Activated CD4-positive, alpha-beta T cell treated with anti-CD3 and anti-CD28 coated beads for 36 hours (primary cell): ENCODE results near the gene VPS4B. TPM values are rescaled to one million over a fixed set of nuclear protein-coding genes. Genes with fewer than 3 reads are reported as not detected.
"Not testable (repeated sequence)": the region's sequence is repeated elsewhere in the genome, so short reads cannot be mapped to it uniquely, and the experiment has no call there.

ENCODE experiments used
- ATAC-seq: fragments of 200-7000 bp; cut with Tn5 transposase; one replicate; pipeline ENCODE4 v1.10.0; 2021; ENCODE audit warnings: mild to moderate bottlenecking, moderate library complexity
- CTCF ChIA-PET: fragments of 350-600 bp; sonication (Branson Sonifier 250); formaldehyde crosslinking; loops from one replicate; lab custom pipeline; 2021; ENCODE audit warnings: antibody characterized with exemption; lab: Charles Lee
- POLR2A ChIA-PET: fragments of 350-600 bp; sonication (Branson Sonifier 250); formaldehyde crosslinking; loops from one replicate; lab custom pipeline; 2021; ENCODE audit warnings: antibody characterized with exemption, inconsistent platforms; lab: Charles Lee
- DNase-seq: peaks from one replicate; pipeline ENCODE4 v3.0.0-alpha.2; 2020
- H3K27ac Mint-ChIP-seq: one replicate; pipeline ENCODE4 v1.8.0; 2021; ENCODE audit warnings: mixed read lengths
- H3K27me3 Mint-ChIP-seq: one replicate; pipeline ENCODE4 v1.8.0; 2021; ENCODE audit warnings: mixed read lengths
- H3K36me3 Mint-ChIP-seq: one replicate; pipeline ENCODE4 v1.8.0; 2021; ENCODE audit warnings: low read depth, mixed read lengths
- H3K4me1 Mint-ChIP-seq: one replicate; pipeline ENCODE4 v1.8.0; 2021; ENCODE audit warnings: mixed read lengths
- H3K4me3 Mint-ChIP-seq: one replicate; pipeline ENCODE4 v1.8.0; 2021; ENCODE audit warnings: mild to moderate bottlenecking, moderate library complexity, mixed read lengths
- H3K9me3 Mint-ChIP-seq: one replicate; pipeline ENCODE4 v1.8.0; 2021; ENCODE audit warnings: low read depth, mixed read lengths
- intact Hi-C, 2 experiments: fragments of 100-400 bp; cut with DNase I in 1 of 2; cut with micrococcal nuclease in 1 of 2; formaldehyde crosslinking; loops; one replicate each; pipeline versions ENCODE4 v1.14.2 to v1.15.1; 2022 to 2024; cut with DNase I, micrococcal nuclease
- total RNA-seq, 2 experiments: library from RNA; stranded (reverse); gene quantifications; one replicate each; pipeline ENCODE4 v1.2.3, GENCODE V29; 2021

The VPS4B gene
- total RNA-seq: 10 to 100 TPM; 40.7 to 48.4 TPM

DNA sequence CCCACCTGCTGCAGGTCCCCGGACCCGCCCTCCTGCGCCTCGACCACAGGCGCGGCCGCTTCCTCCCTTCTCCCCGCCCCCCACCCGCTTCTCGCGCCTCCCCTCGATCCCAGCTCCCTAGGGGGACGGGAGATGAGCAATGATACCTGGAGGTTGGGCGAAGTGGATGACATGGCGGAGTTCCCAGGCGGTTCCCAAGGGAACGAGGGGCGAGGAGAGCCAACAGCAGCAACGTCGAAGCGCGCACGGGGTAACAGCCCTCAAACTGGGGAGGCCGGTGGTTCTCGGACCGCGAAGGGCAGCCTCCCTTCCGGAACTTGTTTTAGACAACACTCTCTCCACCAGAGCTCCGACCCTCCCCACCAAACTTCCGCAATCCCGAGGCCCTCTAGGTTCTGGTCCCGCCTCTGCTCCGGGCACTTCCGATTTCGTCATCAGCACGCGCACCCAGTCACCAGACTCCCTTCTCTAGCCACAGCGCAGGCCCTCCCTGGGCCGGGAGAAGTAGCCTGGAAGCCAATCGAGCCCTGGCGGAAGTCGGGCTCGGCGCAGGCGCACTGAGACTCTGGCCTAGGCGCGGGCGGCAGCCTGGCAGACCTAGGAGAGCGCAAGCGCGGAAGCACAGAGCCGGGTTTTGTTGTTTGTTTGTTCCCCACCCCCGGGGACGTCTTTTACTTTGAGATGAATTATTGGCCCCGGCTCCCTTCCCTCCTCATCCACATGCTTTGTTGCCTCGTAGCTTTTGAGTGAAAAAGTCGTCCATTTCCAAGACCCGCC is at the start of gene VPS4B:
Gene VPS4B (minus strand): TSS at position 390 of the 777 bp plus-strand sequence. CDS start 217 bp downstream, at position 173.
- H3K36me3 Mint-ChIP-seq: peaks cover 17% of the 10 kb centered on the region
- ATAC-seq (peak; percentile 95), DNase-seq (peak; percentile 100)
- POLR2A ChIA-PET: interaction anchor here (0.6 to 1.6 kb wide), 3 partner anchors 12 to 379 kb away, joined by 3 to 8 read pairs (median 6); partner anchors contain the start of gene KDSR
- peak within 1 kb of the TSS; percentile 99 for H3K4me3 Mint-ChIP-seq
- no peaks in the 10 kb centered on the region for H3K27me3 Mint-ChIP-seq
- CTCF ChIA-PET: interaction anchor here (0.6 to 1.5 kb wide), 6 partner anchors 9 to 396 kb away, joined by 3 to 5 read pairs (median 3); no protein-coding TSS in a partner anchor
- H3K4me1 Mint-ChIP-seq: peaks cover 30% of the 10 kb centered on the region
- peak within 1 kb of the TSS; percentile 95 for H3K27ac Mint-ChIP-seq
- intact Hi-C loops: loop anchor here (1.0 to 10.0 kb wide), 13 partner anchors 11 to 1235 kb away; partner anchors contain the start of genes KDSR (in 2 of the 2), PHLPP1 (in 1 of the 2), PIGN (in 1 of the 2) and RELCH (in 1 of the 2)
- H3K9me3 Mint-ChIP-seq: no peaks in the 10 kb centered on the region

DNA sequence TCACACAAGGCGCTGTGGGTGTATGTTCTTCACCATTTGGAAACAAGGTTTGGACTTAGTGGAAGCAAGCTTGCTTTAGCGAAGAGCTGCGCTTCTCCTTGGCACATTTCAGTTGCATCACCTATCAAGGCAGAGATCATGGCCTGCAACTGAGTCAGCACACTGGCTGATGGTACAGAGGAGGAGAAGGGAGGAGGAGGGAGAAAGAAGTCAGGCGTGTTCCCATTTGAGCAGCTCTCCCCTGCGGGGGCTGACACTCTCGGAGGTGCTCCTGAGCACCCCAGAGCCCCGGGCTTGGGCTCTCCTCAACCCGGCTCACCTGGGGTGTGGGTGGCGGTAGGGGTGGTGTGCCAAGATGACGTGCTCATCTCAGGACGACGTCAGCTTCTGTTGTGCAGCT is 48.5 kb upstream of the VPS4B start:
- ChIA-PET POLR2A (no interaction called here), CTCF (no interaction called here)
- no peaks in the 10 kb centered on the region for H3K36me3 Mint-ChIP-seq
- H3K4me1 Mint-ChIP-seq: no peaks in the 10 kb centered on the region
- peaks cover 9% of the 10 kb centered on the region for H3K27me3 Mint-ChIP-seq
- no peak overlapping the region for H3K4me3 Mint-ChIP-seq
- H3K27ac Mint-ChIP-seq: no peak overlapping the region
- DNase-seq (no peak), ATAC-seq (no peak)
- intact Hi-C loops: no loop called here
- H3K9me3 Mint-ChIP-seq: no peaks in the 10 kb centered on the region

DNA sequence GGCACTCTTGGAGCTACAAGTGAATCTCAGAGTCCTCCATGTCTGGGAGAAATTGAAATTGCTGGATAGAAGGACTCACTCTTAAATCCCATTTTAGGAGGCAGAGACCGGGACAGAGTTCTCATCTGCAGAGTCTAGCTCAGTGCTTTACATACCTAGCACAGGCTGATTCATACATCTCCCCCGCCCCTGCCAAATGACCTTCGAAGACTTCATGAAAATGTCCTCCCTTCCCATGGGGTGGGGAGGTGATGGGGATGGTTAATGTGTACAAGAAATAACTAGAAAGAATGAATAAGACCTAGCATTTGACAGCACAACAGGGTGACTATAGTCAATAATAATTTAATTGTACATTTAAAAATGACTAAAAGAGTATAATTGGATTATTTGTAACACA is 46.3 kb upstream of the VPS4B start:
- no peak overlapping the region for H3K4me3 Mint-ChIP-seq
- CTCF ChIA-PET: no interaction called here
- H3K9me3 Mint-ChIP-seq: no peaks in the 10 kb centered on the region
- H3K36me3 Mint-ChIP-seq: no peaks in the 10 kb centered on the region
- ATAC-seq (no peak), DNase-seq (no peak)
- POLR2A ChIA-PET: no interaction called here
- intact Hi-C loops: no loop called here
- no peak overlapping the region for H3K27ac Mint-ChIP-seq
- H3K4me1 Mint-ChIP-seq: peaks cover 6% of the 10 kb centered on the region
- peaks cover 12% of the 10 kb centered on the region for H3K27me3 Mint-ChIP-seq

DNA sequence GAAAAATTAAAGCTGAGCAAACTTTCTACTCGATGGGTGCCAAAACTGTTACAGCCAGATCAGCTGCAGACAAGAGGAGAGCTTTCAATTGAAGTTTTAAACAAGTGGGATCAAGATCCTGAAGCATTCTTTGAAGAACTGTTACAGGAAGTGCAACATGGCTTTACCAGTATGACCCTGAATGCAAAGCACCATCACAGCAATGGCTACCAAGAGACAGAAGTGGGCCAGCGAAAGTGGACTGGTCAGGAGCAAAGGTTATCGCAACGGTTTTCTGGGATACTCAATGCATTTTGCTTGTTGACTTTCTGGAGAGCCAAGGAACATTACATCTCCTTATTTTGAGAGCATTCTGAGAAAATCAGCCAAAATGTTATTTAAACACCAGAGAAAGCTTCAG is 45.4 kb upstream of the VPS4B start:
- H3K4me3 Mint-ChIP-seq: no peak overlapping the region
- DNase-seq (no peak), ATAC-seq (no peak)
- no peaks in the 10 kb centered on the region for H3K36me3 Mint-ChIP-seq
- no peaks in the 10 kb centered on the region for H3K9me3 Mint-ChIP-seq
- peaks cover 13% of the 10 kb centered on the region for H3K27me3 Mint-ChIP-seq
- ChIA-PET CTCF (interaction anchor here (1.3 kb wide), 1 partner anchor 50 kb away, joined by 3 read pairs; no protein-coding TSS in a partner anchor), POLR2A (no interaction called here)
- H3K4me1 Mint-ChIP-seq: peaks cover 6% of the 10 kb centered on the region
- no peak overlapping the region for H3K27ac Mint-ChIP-seq
- intact Hi-C loops: no loop called here

DNA sequence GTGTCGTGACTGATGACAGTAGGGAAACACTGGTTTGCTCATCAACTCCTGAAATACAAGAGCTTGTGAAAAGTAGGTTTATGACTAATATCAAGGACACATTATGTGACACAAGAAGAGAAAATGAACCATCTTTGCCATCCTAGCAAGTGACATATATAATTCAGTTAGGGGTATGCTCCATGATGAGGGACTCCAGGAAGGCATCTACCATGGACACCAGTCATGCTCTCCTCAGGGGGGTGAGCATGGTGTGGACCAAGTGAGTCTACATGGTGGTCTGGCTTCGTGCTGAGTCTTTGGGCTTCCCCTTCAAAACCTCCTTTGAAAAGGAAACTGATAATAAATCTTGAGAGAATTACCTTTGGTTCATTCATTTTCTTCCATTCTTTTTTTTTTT is 42.8 kb upstream of the VPS4B start:
- Mint-ChIP-seq H3K27me3 (peaks cover 13% of the 10 kb centered on the region), H3K4me3 (no peak overlapping the region), H3K36me3 (no peaks in the 10 kb centered on the region), H3K27ac (no peak overlapping the region), H3K4me1 (peaks cover 6% of the 10 kb centered on the region), H3K9me3 (no peaks in the 10 kb centered on the region)
- no peak for DNase-seq
- ATAC-seq: peak; percentile 75
- ChIA-PET CTCF (interaction anchor here (0.6 to 1.3 kb wide), 4 partner anchors 14 to 326 kb away, joined by 3 read pairs; no protein-coding TSS in a partner anchor), POLR2A (interaction anchor here (0.6 kb wide), 1 partner anchor 577 kb away, joined by 3 read pairs; no protein-coding TSS in a partner anchor)
- intact Hi-C loops: no loop called here

DNA sequence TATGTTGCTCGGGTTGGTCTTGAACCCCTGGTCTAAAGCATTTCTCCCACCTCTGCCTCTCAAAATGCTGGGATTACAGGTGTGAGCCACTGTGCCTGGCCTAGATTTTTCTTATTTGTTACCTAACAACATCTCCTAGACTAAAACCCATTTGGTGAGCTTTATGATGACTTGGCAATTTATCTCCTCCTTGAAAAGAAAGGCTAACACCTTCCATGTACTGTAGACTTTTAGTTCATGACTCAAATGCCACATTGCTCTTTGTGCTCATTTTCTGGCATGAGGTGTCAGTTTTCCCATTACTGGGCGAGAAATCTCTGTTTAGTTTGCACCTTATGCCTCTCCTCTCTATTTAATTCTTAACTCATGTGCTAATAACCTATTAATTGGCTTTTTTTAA is 42.2 kb upstream of the VPS4B start:
- CTCF ChIA-PET: interaction anchor here (0.6 to 1.3 kb wide), 2 partner anchors 25 to 122 kb away, joined by 3 read pairs; no protein-coding TSS in a partner anchor
- H3K9me3 Mint-ChIP-seq: no peaks in the 10 kb centered on the region
- DNase-seq (no peak), ATAC-seq (no peak)
- no peak overlapping the region for H3K4me3 Mint-ChIP-seq
- POLR2A ChIA-PET: interaction anchor here (0.6 kb wide), 1 partner anchor 578 kb away, joined by 3 read pairs; no protein-coding TSS in a partner anchor
- peaks cover 13% of the 10 kb centered on the region for H3K27me3 Mint-ChIP-seq
- no peaks in the 10 kb centered on the region for H3K36me3 Mint-ChIP-seq
- intact Hi-C loops: no loop called here
- peaks cover 6% of the 10 kb centered on the region for H3K4me1 Mint-ChIP-seq
- H3K27ac Mint-ChIP-seq: no peak overlapping the region

DNA sequence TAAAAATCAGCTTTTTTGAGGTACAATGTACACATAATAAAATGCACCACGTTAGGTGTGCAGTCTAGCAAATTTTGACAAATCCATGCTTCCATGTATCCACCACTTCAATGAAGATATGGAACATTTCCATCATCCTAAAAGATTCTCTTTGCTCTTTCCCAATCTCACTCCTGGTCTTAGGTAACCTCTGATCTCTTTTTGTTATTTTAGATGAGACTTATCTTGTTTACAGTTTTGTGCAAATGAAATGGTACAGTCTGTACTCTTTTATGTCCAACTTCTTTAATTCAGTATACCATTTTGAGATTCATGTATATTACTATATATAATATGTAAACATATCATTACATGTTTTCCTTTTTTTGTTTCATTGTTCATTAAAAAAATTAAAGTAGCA is 38.1 kb upstream of the VPS4B start:
- Mint-ChIP-seq H3K4me3 (no peak overlapping the region), H3K4me1 (peaks cover 6% of the 10 kb centered on the region), H3K27ac (no peak overlapping the region), H3K9me3 (no peaks in the 10 kb centered on the region), H3K27me3 (peaks cover 11% of the 10 kb centered on the region), H3K36me3 (no peaks in the 10 kb centered on the region)
- CTCF ChIA-PET: interaction anchor here (0.8 kb wide), 1 partner anchor 58 kb away, joined by 4 read pairs; no protein-coding TSS in a partner anchor
- POLR2A ChIA-PET: no interaction called here
- DNase-seq: no peak
- ATAC-seq: no peak
- intact Hi-C loops: no loop called here

DNA sequence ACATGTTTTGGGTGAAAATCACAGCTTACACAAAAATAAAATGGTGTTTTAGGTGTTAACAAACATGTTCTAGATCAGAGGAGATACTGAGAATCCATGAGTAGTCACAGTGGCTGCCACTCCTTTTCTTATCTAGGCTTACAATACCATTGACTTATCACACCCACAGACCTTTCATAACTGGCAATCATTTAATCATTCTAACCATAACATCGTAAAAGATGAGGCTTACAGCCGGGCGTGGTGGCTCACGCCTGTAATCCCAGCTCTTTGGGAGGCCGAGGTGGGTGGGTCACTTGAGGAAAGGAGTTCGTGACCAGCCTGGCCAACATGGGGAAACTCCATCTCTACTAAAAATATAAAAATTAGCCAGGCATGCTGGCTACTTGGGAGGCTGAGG is 35.7 kb upstream of the VPS4B start:
- Mint-ChIP-seq H3K9me3 (no peaks in the 10 kb centered on the region), H3K4me3 (no peak overlapping the region), H3K36me3 (no peaks in the 10 kb centered on the region), H3K27ac (no peak overlapping the region), H3K27me3 (peaks cover 6% of the 10 kb centered on the region), H3K4me1 (no peaks in the 10 kb centered on the region)
- ChIA-PET POLR2A (no interaction called here), CTCF (no interaction called here)
- intact Hi-C loops: no loop called here
- no peak for DNase-seq
- no peak for ATAC-seq

DNA sequence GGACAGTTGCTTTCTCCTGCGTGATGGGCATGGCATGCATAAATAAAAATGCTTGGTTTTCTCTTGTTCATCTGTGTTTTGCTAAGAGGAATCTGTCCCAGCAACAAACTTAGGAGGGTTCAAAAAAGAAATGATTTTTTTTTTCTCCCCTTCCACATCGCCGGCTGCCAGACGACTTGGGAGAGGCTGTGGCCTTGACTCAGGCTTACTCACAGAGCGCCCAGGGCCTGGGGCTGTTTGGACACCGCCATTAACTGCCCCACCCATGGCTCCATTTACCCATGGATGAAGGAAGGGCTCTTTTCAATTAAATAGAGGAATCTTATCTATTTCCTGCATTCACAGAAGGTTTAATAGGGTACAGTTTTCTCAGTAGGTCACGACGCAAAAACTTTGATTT is 32.2 kb upstream of the VPS4B start:
- no peak for DNase-seq
- no peaks in the 10 kb centered on the region for H3K9me3 Mint-ChIP-seq
- H3K27me3 Mint-ChIP-seq: no peaks in the 10 kb centered on the region
- intact Hi-C loops: no loop called here
- ChIA-PET CTCF (interaction anchor here (1.5 kb wide), 1 partner anchor 52 kb away, joined by 6 read pairs; no protein-coding TSS in a partner anchor), POLR2A (no interaction called here)
- ATAC-seq: no peak
- H3K4me1 Mint-ChIP-seq: no peaks in the 10 kb centered on the region
- H3K4me3 Mint-ChIP-seq: no peak overlapping the region
- no peak overlapping the region for H3K27ac Mint-ChIP-seq
- no peaks in the 10 kb centered on the region for H3K36me3 Mint-ChIP-seq

DNA sequence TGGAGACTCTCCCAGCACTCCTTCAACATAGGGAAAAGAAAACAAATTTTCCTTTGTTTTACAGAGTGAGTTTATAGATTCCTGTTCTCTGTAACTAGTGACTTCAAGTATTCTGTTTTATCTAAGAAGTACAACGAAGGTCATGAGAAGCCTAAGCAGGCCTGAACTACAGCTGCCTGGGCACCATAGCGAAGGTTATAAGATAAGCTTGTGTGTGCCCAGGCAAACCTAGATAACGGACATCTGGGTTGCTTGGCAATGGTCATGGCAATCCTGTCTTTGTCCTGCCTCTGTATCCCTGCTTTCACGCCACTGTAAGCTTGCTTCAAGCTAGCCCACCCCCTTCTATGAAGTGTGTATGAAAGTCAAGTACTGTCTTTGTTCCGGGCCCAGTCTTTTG is 30.5 kb upstream of the VPS4B start:
- H3K9me3 Mint-ChIP-seq, H3K27me3 Mint-ChIP-seq, ATAC-seq, intact Hi-C loops, H3K4me3 Mint-ChIP-seq, H3K4me1 Mint-ChIP-seq, DNase-seq, H3K36me3 Mint-ChIP-seq, POLR2A ChIA-PET, H3K27ac Mint-ChIP-seq, CTCF ChIA-PET: not testable (repeated sequence)

DNA sequence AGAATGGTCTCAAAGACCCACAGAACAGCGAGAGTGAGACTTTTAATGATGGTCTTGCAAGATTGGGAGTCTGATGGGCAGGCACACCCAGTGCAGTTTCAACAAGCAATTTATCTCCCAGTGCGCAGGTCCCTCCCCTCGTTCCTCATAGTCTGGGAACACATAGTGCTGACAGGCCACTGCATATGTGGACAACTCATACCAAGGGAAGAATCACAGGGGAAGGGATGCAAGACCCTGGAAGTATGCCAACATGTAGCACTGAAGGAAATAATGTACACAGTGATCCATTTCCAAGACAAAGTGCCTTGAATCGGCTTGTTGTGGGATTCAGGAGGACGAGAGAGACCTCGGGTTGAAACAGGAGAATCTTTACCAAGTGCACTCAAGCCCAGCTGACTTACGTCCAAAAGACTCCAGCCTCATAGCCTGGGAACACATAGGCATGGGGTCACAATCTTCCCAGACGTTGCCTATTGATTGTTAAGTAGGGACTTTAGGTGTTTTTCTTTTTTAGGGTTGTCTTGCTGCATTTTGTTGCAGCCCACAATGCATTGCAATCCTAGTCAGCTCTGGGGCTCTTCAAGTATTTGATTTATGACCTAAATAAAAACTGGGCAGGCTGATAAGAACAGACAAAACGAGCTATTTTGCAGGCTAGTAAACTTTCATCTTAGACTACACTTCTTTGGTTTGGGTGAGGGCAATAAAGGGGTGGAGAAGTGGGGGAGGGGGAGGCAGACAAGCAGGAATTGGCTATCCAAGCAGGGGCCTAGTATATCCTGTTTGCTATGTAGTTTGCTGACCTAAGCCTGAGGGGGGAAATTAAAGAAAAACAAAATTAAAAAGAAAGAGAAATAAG is 29.8 kb upstream of the VPS4B start:
- POLR2A ChIA-PET: no interaction called here
- no peaks in the 10 kb centered on the region for H3K9me3 Mint-ChIP-seq

More for the DNA sequence above, 29.8 kb upstream of the VPS4B start:
- Mint-ChIP-seq H3K4me1 (no peaks in the 10 kb centered on the region), H3K27me3 (no peaks in the 10 kb centered on the region), H3K27ac (no peak overlapping the region), H3K4me3 (no peak overlapping the region), H3K36me3 (no peaks in the 10 kb centered on the region)
- intact Hi-C loops: no loop called here
- DNase-seq: no peak
- no peak for ATAC-seq
- CTCF ChIA-PET: interaction anchor here (0.6 kb wide), 2 partner anchors 11 to 13 kb away, joined by 3 read pairs; no protein-coding TSS in a partner anchor
